ENCODE data around the gene ADCY10.

The ADCY10 gene

GRCh38 chr1:167913895-167914496, at the start of gene ADCY10:
Gene ADCY10, minus strand, starts transcription at chr1:167914134. Its CDS starts 8,994 bp downstream, at chr1:167905140.
- DNase-seq, result peak in 1 of 2 experiments; percentile 20

GRCh38 chr1:167957710-167958109, 43.8 kb upstream of the ADCY10 start:
- DNase-seq, result no peak

- no peak for DNase-seq
Observed at GRCh38 chr1:167955915-167956314, 42.0 kb upstream of the ADCY10 start.

- DNase-seq, result no peak
Observed at GRCh38 chr1:167950569-167950968, 36.6 kb upstream of the ADCY10 start.

- DNase-seq, result no peak
Observed at GRCh38 chr1:167949785-167950184, 35.9 kb upstream of the ADCY10 start.

GRCh38 chr1:167947733-167948132, 33.8 kb upstream of the ADCY10 start:
- no peak for DNase-seq

GRCh38 chr1:167943541-167943940, 29.6 kb upstream of the ADCY10 start:
- DNase-seq, result no peak

- no peak for DNase-seq
Observed at GRCh38 chr1:167940264-167940663, 26.3 kb upstream of the ADCY10 start.

GRCh38 chr1:167938080-167938636, 24.2 kb upstream of the ADCY10 start:
- DNase-seq, result peak; percentile 38 to 40

- no peak for DNase-seq
Observed at GRCh38 chr1:167937709-167938010, 23.7 kb upstream of the ADCY10 start.

GRCh38 chr1:167936930-167937708, 23.2 kb upstream of the ADCY10 start, which contains the start of gene MPC2:
Gene MPC2, minus strand, starts transcription at chr1:167937072. Its CDS starts 1,231 bp downstream, at chr1:167935841.
- peak; percentile 87 to 93 for DNase-seq

GRCh38 chr1:167936068-167936929, 22.4 kb upstream of the ADCY10 start, which contains the start of gene DCAF6:
Gene DCAF6, plus strand, starts transcription at chr1:167936683. Its CDS starts 229 bp downstream, at chr1:167936912.
- DNase-seq, result peak; percentile 99 to 100

- peak; percentile 91 for DNase-seq
Observed at GRCh38 chr1:167935216-167936067, 21.5 kb upstream of the ADCY10 start.

- no peak for DNase-seq
Observed at GRCh38 chr1:167934426-167935215, 20.7 kb upstream of the ADCY10 start.

- no peak for DNase-seq
Observed at GRCh38 chr1:167933788-167934187, 19.9 kb upstream of the ADCY10 start.

GRCh38 chr1:167929725-167930124, 15.8 kb upstream of the ADCY10 start:
- DNase-seq, result peak in 1 of 2 experiments; percentile 35

GRCh38 chr1:167928919-167929318, 15.0 kb upstream of the ADCY10 start:
- peak in 1 of 2 experiments; percentile 15 for DNase-seq

- DNase-seq, result no peak
Observed at GRCh38 chr1:167928457-167928852, 14.5 kb upstream of the ADCY10 start.

GRCh38 chr1:167927046-167927754, 13.3 kb upstream of the ADCY10 start:
- DNase-seq, result peak; percentile 69 to 73

GRCh38 chr1:167926486-167926997, 12.6 kb upstream of the ADCY10 start:
- DNase-seq, result peak; percentile 85 to 93

Measured in NCI-H526 (cell line).